ENCODE data around the gene OLIG2. TPM values are rescaled to one million over a fixed set of nuclear protein-coding genes. Genes with fewer than 3 reads are reported as not detected.

OLIG2 gene
- total and polyA plus RNA-seq, 2 donors (not counting 3 experiments of a cell fraction or from before 2014, with no cell fraction given) = not detected

GRCh38 chr21:33030633-33031032 is 4.9 kb downstream of the OLIG2 start:
- intact Hi-C loops (cut with micrococcal nuclease) = no loop called here
- Histone ChIP-seq H3K36me3 (ENCODE audit: control insufficient read depth in 2 of 2, extremely low read depth in 1 of 2, insufficient read depth in 2 of 2, low read length in 2 of 2) (no peaks in the 10 kb centered on the region), H3K9ac (replicated peaks; ENCODE audit: extremely low read depth, insufficient read depth, low read length) (no peak overlapping the region), H4K20me1 (replicated peaks; ENCODE audit: control insufficient read depth, extremely low read depth, insufficient read depth, low read length) (no peaks in the 10 kb centered on the region), H3K27me3 (ENCODE audit: control insufficient read depth in 2 of 2, insufficient read depth in 2 of 2, low read length in 2 of 2) (peaks cover 85 to 92% of the 10 kb centered on the region in 2 experiments), H3K4me1 (ENCODE audit: control insufficient read depth, extremely low read depth, insufficient read depth, low read length) (peaks cover 3% of the 10 kb centered on the region), H2AFZ (ENCODE audit: low read depth, low read length) (no peak overlapping the region), H3K79me2 (ENCODE audit: control insufficient read depth, insufficient read depth, low read length) (no peaks in the 10 kb centered on the region), H3K9me3 (replicated peaks; ENCODE audit: control insufficient read depth, insufficient read depth, low read length) (no peaks in the 10 kb centered on the region), H3K4me2 (ENCODE audit: insufficient read depth, low read length) (no peak overlapping the region), H3K27ac (ENCODE audit: insufficient read depth, low read depth, low read length) (no peak overlapping the region), H3K9me1 (replicated peaks; ENCODE audit: control insufficient read depth, extremely low read depth, insufficient read depth, low read length) (no peaks in the 10 kb centered on the region), H3K4me3 (replicated peaks in 1 of 3; ENCODE audit: insufficient read depth in 1 of 3, low read depth in 1 of 3, low read length in 3 of 3) (no peak overlapping the region)
- TF ChIP-seq MYC (IDR thresholded peaks at IDR 0.05; ENCODE audit: low read depth, low read length) (no peak), MAX (IDR thresholded peaks at IDR 0.05; ENCODE audit: insufficient read depth, insufficient read length) (no peak), JUN (IDR thresholded peaks at IDR 0.05; ENCODE audit: borderline replicate concordance, insufficient read depth, insufficient read length, low read depth) (no peak), FOS (IDR thresholded peaks at IDR 0.05; ENCODE audit: borderline replicate concordance, insufficient read depth, low read length) (no peak), GATA2 (IDR thresholded peaks at IDR 0.05; ENCODE audit: insufficient read depth, insufficient read length, low read depth, low read length) (no peak), POLR2A (IDR thresholded peaks at IDR 0.05; ENCODE audit: low read depth, low read length) (no peak), EZH2 (IDR thresholded peaks at IDR 0.05; ENCODE audit: borderline replicate concordance, low read depth, low read length, severe bottlenecking) (no peak), POLR2AphosphoS5 (IDR thresholded peaks at IDR 0.05; ENCODE audit: insufficient read depth, low read depth, low read length) (no peak)
- TF ChIP-seq, protein P1, sequence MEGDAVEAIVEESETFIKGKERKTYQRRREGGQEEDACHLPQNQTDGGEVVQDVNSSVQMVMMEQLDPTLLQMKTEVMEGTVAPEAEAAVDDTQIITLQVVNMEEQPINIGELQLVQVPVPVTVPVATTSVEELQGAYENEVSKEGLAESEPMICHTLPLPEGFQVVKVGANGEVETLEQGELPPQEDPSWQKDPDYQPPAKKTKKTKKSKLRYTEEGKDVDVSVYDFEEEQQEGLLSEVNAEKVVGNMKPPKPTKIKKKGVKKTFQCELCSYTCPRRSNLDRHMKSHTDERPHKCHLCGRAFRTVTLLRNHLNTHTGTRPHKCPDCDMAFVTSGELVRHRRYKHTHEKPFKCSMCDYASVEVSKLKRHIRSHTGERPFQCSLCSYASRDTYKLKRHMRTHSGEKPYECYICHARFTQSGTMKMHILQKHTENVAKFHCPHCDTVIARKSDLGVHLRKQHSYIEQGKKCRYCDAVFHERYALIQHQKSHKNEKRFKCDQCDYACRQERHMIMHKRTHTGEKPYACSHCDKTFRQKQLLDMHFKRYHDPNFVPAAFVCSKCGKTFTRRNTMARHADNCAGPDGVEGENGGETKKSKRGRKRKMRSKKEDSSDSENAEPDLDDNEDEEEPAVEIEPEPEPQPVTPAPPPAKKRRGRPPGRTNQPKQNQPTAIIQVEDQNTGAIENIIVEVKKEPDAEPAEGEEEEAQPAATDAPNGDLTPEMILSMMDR (IDR thresholded peaks at IDR 0.05; ENCODE audit: extremely low read depth in 1 of 2, insufficient read depth in 1 of 2, low read depth in 1 of 2, low read length in 2 of 2) = no peak
- dilution Hi-C loops (cut with MboI; ENCODE audit: extremely low pct_ligation_motif_present, low sequenced_read_pairs) = no loop called here
- ChIA-PET CTCF (interaction anchor here (1.4 to 1.8 kb wide), 2 partner anchors 10 to 97 kb away, joined by 3 to 5 read pairs; no protein-coding TSS in a partner anchor), POLR2A (no interaction called here)
- FAIRE-seq (no peak), DNase-seq (ENCODE audit: low read depth, low spot score) (no peak)
- no TSS peak for BruUV-seq (replicated peaks)

Data from endothelial cell of umbilical vein (primary cell).